K562 (cell line): Measurements from ENCODE around the gene ZC3H18. TPM values are rescaled to one million over a fixed set of nuclear protein-coding genes. Genes with fewer than 3 reads are reported as not detected.

Experiments used
- ARID3A ChIP-seq: IDR thresholded peaks from 2 replicates; pipeline ENCODE4 v1.6.1; 2012; ENCODE audit warnings: low read depth, low read length, improper control_type of control experiment, borderline replicate concordance
- ARID3B ChIP-seq: fragments of 250-450 bp; sonication (Bioruptor Pico); IDR thresholded peaks from 2 replicates; pipeline ENCODE4 v1.4.0; 2020; ENCODE audit warnings: borderline replicate concordance
- C11orf30 ChIP-seq: fragments of 450-650 bp; IDR thresholded peaks from 2 replicates; pipeline ENCODE4 v1.6.1; 2016; ENCODE audit warnings: low read depth, mild to moderate bottlenecking
- CXXC5 ChIP-seq: fragments of 250-450 bp; sonication (Bioruptor Pico); IDR thresholded peaks from 2 replicates; pipeline ENCODE4 v1.8.0; 2022; ENCODE audit warnings: inconsistent platforms, mild to moderate bottlenecking, moderate library complexity
- EHMT2 ChIP-seq: fragments of 450-650 bp; IDR thresholded peaks from 2 replicates; pipeline ENCODE4 v1.6.1; 2018; ENCODE audit warnings: antibody characterized with exemption
- FOSL1 ChIP-seq: fragments of 200-800 bp; sonication (Bioruptor generic); conservative IDR thresholded peaks from 2 replicates; pipeline ENCODE4 v1.6.1; 2016; ENCODE audit warnings: missing genetic modification characterization, missing compliant biosample characterization
- HNRNPK ChIP-seq: fragments of 200-400 bp; formaldehyde crosslinking; IDR thresholded peaks from one replicate; pipeline ENCODE4 v1.6.1; 2018; ENCODE audit warnings: mild to moderate bottlenecking, low read depth, low read length; ENCODE audit not compliant: poor library complexity, severe bottlenecking
- IRF2 ChIP-seq: sonication (generic); formaldehyde crosslinking; IDR thresholded peaks from 2 replicates; pipeline ENCODE4 v1.8.1; 2022; ENCODE audit warnings: mild to moderate bottlenecking, missing genetic modification reagents
- LARP7 ChIP-seq: fragments of 450-650 bp; IDR thresholded peaks from 2 replicates; pipeline ENCODE4 v1.6.1; 2016
- MCM3 ChIP-seq: fragments of 450-650 bp; IDR thresholded peaks from 2 replicates; pipeline ENCODE4 v1.6.1; 2016
- MTF1 ChIP-seq: fragments of 250-450 bp; sonication (Bioruptor Pico); IDR thresholded peaks from 2 replicates; pipeline ENCODE4 v1.9.0; 2021; ENCODE audit warnings: moderate library complexity, mild to moderate bottlenecking, inconsistent platforms, borderline replicate concordance
- NR3C1 ChIP-seq: sonication (generic); formaldehyde crosslinking; IDR thresholded peaks from 2 replicates; pipeline ENCODE4 v1.8.1; 2022; ENCODE audit warnings: missing genetic modification reagents
- PHTF2 ChIP-seq: fragments of 250-450 bp; sonication (Bioruptor Pico); IDR thresholded peaks from 2 replicates; pipeline ENCODE4 v1.5.0; 2021; ENCODE audit warnings: mild to moderate bottlenecking
- SNAPC5 ChIP-seq: fragments of 250-450 bp; sonication (Bioruptor Pico); IDR thresholded peaks from 2 replicates; pipeline ENCODE4 v1.8.0; 2021; ENCODE audit warnings: moderate library complexity, mild to moderate bottlenecking, inconsistent platforms
- TAF1 ChIP-seq: IDR thresholded peaks from 2 replicates; pipeline ENCODE4 v1.6.1; 2011; ENCODE audit warnings: mild to moderate bottlenecking, low read length, moderate library complexity; ENCODE audit not compliant: insufficient read depth, control insufficient read depth, severe bottlenecking; ENCODE audit errors: extremely low read depth
- TCF15 ChIP-seq: fragments of 250-450 bp; sonication (Bioruptor Pico); IDR thresholded peaks from 2 replicates; pipeline ENCODE4 v1.8.0; 2022; ENCODE audit warnings: moderate library complexity, mild to moderate bottlenecking, inconsistent platforms
- ZC3H4 ChIP-seq: sonication (generic); formaldehyde crosslinking; IDR thresholded peaks from 2 replicates; pipeline ENCODE4 v1.9.0; 2021; ENCODE audit warnings: missing genetic modification reagents, borderline replicate concordance
- ZKSCAN1 ChIP-seq: fragments of 150-350 bp; IDR thresholded peaks from 2 replicates; pipeline ENCODE4 v1.6.1; 2016; ENCODE audit warnings: low read depth, low read length
- ZNF41 ChIP-seq: fragments of 250-450 bp; sonication (Bioruptor Pico); conservative IDR thresholded peaks from 2 replicates; pipeline ENCODE4 v1.4.0; 2020; ENCODE audit warnings: mild to moderate bottlenecking
- polyA plus RNA-seq, 8 experiments: library from polyadenylated mRNA; depleted of rRNA in 4 of 8; stranded (reverse) in 5 of 8; unstranded in 3 of 8; fragments of >200 nt; fragmentation: Nextera tagmentation in 2 of 8; fragmentation: Illumina TruSeq in 1 of 8; extraction: Ambion mirVana in 2 of 8; extraction: Trizol in 1 of 8; gene quantifications; 2 replicates each; pipeline versions ENCODE4 v1.2.1 to v1.2.3, GENCODE V29; 2011 to 2014; ENCODE audit warnings: inconsistent platforms in 1 of 8, missing spikeins in 1 of 8
- total RNA-seq, 7 experiments: library from RNA; depleted of rRNA in 6 of 7; stranded (reverse); fragments of >200 nt in 6 of 7; fragmentation: Illumina TruSeq in 2 of 7; extraction: Trizol in 2 of 7; gene quantifications; 2 replicates each; pipeline versions ENCODE4 v1.2.1 to v1.2.3, GENCODE V29; 2011 to 2021; ENCODE audit warnings: low replicate concordance in 1 of 7
- TF ChIP-seq, protein P1 (sequence below): IDR thresholded peaks from 2 replicates; pipeline ENCODE4 v1.6.1; 2011; ENCODE audit not compliant: insufficient read length; ENCODE audit errors: extremely low read depth
- TF ChIP-seq, protein P2 (sequence below): fragments of 450-650 bp; IDR thresholded peaks from one replicate; pipeline ENCODE4 v1.6.1; 2018; ENCODE audit warnings: mild to moderate bottlenecking, moderate library complexity; ENCODE audit not compliant: partially characterized antibody
- TF ChIP-seq, protein P3 (sequence below): fragments of 450-650 bp; IDR thresholded peaks from 2 replicates; pipeline ENCODE4 v1.6.1; 2016; ENCODE audit warnings: low read depth, mild to moderate bottlenecking, moderate library complexity

Gene ZC3H18
- total and polyA plus RNA-seq, 9 of the 15 experiments (the other 6 are each of a cell fraction or from before 2014, with no cell fraction given): 1.7 to 88.7 (median 26.9) TPM

DNA sequence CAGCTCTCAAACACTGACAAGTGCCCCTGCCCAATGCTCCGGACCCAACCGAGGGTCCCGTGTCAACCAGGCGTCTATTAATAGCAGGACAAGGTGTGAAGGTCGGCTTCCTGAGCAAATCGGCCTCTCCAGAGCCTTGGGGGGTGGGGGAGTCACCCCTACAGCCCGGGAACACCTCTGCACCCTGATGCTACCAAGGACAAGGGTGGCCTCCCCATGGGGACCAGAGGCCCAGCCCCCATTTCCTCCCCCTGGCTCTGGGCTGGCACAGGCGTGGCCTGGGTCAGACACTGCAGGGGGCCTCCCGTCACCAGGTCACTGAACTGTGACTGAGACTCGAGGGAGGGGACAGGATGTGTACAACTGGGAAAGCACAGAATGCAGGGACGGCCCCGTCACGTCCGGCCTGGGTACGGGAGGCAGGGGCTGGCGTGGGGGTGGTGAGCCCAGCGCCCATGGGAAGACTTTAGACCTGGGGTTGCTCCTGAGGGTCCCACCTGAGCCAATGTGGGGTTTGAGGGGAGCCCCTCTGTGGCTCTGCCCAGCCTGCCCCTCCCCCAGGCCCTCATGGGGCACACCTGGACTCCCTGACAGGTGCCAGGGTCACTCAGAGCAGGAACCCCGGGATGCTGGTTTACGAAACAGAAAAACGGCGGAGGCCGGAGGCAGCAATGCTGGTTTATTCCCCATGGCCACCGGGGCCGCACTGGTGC is 81.2 kb downstream of the ZC3H18 start (continued):
- 0 out of 2 replicates have a peak, but pooled peaks have one; percentile 66 for TF ChIP-seq TCF15 (CRISPR knock-in tag)
- no peak for TF ChIP-seq ZKSCAN1
- TF ChIP-seq ARID3A: no peak
- TF ChIP-seq MCM3: no peak
- TF ChIP-seq, protein P1, sequence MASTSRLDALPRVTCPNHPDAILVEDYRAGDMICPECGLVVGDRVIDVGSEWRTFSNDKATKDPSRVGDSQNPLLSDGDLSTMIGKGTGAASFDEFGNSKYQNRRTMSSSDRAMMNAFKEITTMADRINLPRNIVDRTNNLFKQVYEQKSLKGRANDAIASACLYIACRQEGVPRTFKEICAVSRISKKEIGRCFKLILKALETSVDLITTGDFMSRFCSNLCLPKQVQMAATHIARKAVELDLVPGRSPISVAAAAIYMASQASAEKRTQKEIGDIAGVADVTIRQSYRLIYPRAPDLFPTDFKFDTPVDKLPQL: no peak
- TF ChIP-seq IRF2 (CRISPR knock-in tag): no peak
- no peak for TF ChIP-seq LARP7
- peak; percentile 47 for TF ChIP-seq CXXC5 (CRISPR knock-in tag)
- no peak for TF ChIP-seq ZNF41 (CRISPR knock-in tag)
- TF ChIP-seq TAF1: peak; percentile 40
- TF ChIP-seq MTF1 (CRISPR knock-in tag): 0 out of 2 replicates have a peak, but pooled peaks have one; percentile 42
- TF ChIP-seq PHTF2 (CRISPR knock-in tag): no peak
- TF ChIP-seq SNAPC5 (CRISPR knock-in tag): no peak
- 0 out of 2 replicates have a peak, but pooled peaks have one; percentile 15 for TF ChIP-seq FOSL1 (tag)
- TF ChIP-seq EHMT2: no peak
- TF ChIP-seq, protein P2, sequence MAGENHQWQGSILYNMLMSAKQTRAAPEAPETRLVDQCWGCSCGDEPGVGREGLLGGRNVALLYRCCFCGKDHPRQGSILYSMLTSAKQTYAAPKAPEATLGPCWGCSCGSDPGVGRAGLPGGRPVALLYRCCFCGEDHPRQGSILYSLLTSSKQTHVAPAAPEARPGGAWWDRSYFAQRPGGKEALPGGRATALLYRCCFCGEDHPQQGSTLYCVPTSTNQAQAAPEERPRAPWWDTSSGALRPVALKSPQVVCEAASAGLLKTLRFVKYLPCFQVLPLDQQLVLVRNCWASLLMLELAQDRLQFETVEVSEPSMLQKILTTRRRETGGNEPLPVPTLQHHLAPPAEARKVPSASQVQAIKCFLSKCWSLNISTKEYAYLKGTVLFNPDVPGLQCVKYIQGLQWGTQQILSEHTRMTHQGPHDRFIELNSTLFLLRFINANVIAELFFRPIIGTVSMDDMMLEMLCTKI: no peak
- TF ChIP-seq HNRNPK: no peak
- TF ChIP-seq, protein P3, sequence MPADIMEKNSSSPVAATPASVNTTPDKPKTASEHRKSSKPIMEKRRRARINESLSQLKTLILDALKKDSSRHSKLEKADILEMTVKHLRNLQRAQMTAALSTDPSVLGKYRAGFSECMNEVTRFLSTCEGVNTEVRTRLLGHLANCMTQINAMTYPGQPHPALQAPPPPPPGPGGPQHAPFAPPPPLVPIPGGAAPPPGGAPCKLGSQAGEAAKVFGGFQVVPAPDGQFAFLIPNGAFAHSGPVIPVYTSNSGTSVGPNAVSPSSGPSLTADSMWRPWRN: no peak
- TF ChIP-seq C11orf30: no peak
- TF ChIP-seq ZC3H4 (CRISPR knock-in tag): no peak
- no peak for TF ChIP-seq NR3C1 (CRISPR knock-in tag)
- no peak for TF ChIP-seq ARID3B
